Measurements from ENCODE around the gene CCDC93. TPM values are rescaled to one million over a fixed set of nuclear protein-coding genes. Genes with fewer than 3 reads are reported as not detected.

CCDC93 gene
- total RNA-seq, 4 donors from 2014 or later, result 11.6 to 55.6 (median 23.9) TPM

DNA sequence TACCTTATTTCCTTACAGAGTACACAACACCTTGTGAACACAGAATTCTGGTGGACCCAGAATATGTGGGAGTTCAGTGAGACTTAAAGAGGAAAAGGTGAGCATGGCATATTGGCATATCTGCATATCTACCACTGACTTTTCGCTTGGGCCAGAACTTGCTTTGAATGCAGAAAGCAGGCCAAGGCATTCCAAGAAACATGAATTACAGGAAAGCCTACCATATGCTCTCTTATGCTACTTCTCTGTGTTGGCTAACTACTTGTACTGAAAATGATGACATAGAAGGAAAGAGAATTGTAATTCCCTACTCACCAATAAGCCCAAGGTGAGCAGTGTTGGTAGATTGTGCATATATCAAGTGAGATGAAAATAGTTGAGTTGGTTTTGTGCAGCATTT is 31.4 kb upstream of the CCDC93 start:
- no peak overlapping the region for H3K4me3 ChIP-seq
- no peak for DNase-seq (ENCODE audit: low spot score in 2 of 2)

DNA sequence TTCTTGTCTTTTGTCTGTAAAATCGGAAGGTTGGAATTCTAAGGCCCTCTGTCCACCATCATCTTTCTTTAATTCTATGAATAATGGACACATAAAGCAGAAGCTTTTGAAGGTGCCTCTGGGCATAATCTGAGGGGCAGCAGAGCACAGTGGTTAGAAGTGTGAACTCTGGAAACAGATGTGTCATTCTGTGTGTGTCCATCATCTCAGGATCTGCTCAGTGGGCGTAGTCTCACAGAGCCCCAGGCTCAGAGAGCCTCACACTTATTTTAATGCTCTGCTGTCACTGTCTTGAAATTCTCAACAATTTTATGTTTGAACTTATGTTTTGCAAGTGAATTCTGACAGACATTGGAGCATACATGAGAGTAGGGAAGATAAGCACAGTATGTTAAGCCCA is 31.0 kb upstream of the CCDC93 start:
- Histone ChIP-seq H3K4me1 (peaks cover 7% of the 10 kb centered on the region), H3K27me3 (peaks cover 17% of the 10 kb centered on the region), H3K4me3 (no peak overlapping the region), H3K36me3 (no peaks in the 10 kb centered on the region), H3K9me3 (no peaks in the 10 kb centered on the region), H3K27ac (no peak overlapping the region)
- no peak for DNase-seq (ENCODE audit: low spot score in 2 of 2)
- TF ChIP-seq POLR2AphosphoS5 (IDR thresholded peaks at IDR 0.05), result no peak
- 78% methylated on average over 2 of the region's 2 CpGs for WGBS

More for the DNA sequence above, 31.4 kb upstream of the CCDC93 start:
- Histone ChIP-seq H3K36me3 (no peaks in the 10 kb centered on the region), H3K9me3 (no peaks in the 10 kb centered on the region), H3K27ac (no peak overlapping the region), H3K4me1 (peaks cover 7% of the 10 kb centered on the region), H3K27me3 (peaks cover 20% of the 10 kb centered on the region)
- 41% methylated on average over 1 of the region's 1 CpG for WGBS
- TF ChIP-seq EP300 (IDR thresholded peaks at IDR 0.05), result no peak
- no peak for TF ChIP-seq POLR2AphosphoS5 (IDR thresholded peaks at IDR 0.05)
- TF ChIP-seq POLR2A (IDR thresholded peaks at IDR 0.05), result no peak
- TF ChIP-seq, protein P1, sequence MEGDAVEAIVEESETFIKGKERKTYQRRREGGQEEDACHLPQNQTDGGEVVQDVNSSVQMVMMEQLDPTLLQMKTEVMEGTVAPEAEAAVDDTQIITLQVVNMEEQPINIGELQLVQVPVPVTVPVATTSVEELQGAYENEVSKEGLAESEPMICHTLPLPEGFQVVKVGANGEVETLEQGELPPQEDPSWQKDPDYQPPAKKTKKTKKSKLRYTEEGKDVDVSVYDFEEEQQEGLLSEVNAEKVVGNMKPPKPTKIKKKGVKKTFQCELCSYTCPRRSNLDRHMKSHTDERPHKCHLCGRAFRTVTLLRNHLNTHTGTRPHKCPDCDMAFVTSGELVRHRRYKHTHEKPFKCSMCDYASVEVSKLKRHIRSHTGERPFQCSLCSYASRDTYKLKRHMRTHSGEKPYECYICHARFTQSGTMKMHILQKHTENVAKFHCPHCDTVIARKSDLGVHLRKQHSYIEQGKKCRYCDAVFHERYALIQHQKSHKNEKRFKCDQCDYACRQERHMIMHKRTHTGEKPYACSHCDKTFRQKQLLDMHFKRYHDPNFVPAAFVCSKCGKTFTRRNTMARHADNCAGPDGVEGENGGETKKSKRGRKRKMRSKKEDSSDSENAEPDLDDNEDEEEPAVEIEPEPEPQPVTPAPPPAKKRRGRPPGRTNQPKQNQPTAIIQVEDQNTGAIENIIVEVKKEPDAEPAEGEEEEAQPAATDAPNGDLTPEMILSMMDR (IDR thresholded peaks at IDR 0.05), result no peak

DNA sequence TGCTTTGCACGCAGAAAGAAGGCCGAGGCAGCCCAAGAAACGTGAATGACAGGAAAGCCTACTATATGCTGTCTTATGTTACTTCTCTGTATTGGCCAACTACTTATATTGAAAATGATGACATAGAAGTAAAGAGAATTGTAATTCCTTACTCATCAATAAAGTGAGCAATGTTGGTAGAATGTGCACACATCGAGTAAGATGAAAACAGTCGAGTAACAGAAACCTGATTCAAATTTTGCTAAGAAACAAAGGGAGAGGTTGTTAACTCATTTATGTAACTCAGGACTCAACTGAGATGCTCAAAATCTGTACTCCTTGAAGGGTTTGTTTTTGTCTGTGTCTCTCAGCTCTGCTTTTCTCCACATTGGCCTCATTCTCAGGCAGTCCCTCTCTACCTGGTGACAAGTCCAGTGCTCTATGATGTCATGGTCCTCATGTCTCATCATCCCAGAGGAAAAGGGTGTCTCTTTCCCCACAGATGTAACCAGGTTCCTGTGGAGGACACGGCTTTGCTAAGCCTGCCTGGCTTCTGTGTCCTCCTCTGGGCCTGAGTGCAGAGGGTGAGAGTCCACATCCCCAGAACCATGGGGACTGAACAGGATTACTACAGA is 30.3 kb upstream of the CCDC93 start:
- Histone ChIP-seq H3K27me3 (peaks cover 14% of the 10 kb centered on the region), H3K27ac (no peak overlapping the region)

DNA sequence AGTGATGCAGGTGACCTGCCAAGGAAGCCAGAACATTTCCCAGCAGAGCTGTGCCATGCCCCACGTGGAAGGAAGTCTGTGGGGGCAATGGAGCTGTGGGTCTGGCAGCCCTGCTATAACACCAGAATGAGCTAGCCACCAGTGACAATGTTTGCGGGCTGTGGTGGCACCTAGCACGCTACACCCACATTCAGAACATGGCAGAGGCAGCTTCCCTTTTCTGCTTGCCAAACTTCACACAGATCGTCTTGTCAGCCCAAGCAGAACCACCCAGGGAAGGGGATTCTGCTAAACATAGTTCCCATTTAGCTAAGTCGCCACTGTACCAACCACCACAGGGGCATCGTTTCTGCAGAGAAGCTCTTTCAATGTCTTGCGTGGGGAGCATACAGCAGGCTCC is 27.0 kb upstream of the CCDC93 start:
- no CpG with 5 or more reads among the region's 7 CpGs for WGBS
- TF ChIP-seq, protein P1 (IDR thresholded peaks at IDR 0.05), result no peak
- TF ChIP-seq EP300 (IDR thresholded peaks at IDR 0.05), result no peak
- no peak for TF ChIP-seq POLR2AphosphoS5 (IDR thresholded peaks at IDR 0.05)
- no peak for TF ChIP-seq POLR2A (IDR thresholded peaks at IDR 0.05)
- H3K4me1 ChIP-seq, result no peaks in the 10 kb centered on the region
- H3K27me3 ChIP-seq, result peaks cover 21% of the 10 kb centered on the region
- H3K27ac ChIP-seq, result no peak overlapping the region
- H3K9me3 ChIP-seq, result no peaks in the 10 kb centered on the region
- no peak for DNase-seq (ENCODE audit: low spot score in 2 of 2)
- H3K4me3 ChIP-seq, result no peak overlapping the region
- H3K36me3 ChIP-seq, result no peaks in the 10 kb centered on the region

More for the DNA sequence above, 30.3 kb upstream of the CCDC93 start:
- Histone ChIP-seq H3K9me3 (no peaks in the 10 kb centered on the region), H3K36me3 (no peaks in the 10 kb centered on the region), H3K4me1 (peaks cover 7% of the 10 kb centered on the region), H3K4me3 (no peak overlapping the region)
- WGBS, result 81% methylated on average over 6 of the region's 6 CpGs
- TF ChIP-seq POLR2A (IDR thresholded peaks at IDR 0.05) (no peak), POLR2AphosphoS5 (IDR thresholded peaks at IDR 0.05) (no peak), EP300 (IDR thresholded peaks at IDR 0.05) (no peak)
- TF ChIP-seq, protein P1 (IDR thresholded peaks at IDR 0.05), result no peak
- no peak for DNase-seq (ENCODE audit: low spot score in 2 of 2)

DNA sequence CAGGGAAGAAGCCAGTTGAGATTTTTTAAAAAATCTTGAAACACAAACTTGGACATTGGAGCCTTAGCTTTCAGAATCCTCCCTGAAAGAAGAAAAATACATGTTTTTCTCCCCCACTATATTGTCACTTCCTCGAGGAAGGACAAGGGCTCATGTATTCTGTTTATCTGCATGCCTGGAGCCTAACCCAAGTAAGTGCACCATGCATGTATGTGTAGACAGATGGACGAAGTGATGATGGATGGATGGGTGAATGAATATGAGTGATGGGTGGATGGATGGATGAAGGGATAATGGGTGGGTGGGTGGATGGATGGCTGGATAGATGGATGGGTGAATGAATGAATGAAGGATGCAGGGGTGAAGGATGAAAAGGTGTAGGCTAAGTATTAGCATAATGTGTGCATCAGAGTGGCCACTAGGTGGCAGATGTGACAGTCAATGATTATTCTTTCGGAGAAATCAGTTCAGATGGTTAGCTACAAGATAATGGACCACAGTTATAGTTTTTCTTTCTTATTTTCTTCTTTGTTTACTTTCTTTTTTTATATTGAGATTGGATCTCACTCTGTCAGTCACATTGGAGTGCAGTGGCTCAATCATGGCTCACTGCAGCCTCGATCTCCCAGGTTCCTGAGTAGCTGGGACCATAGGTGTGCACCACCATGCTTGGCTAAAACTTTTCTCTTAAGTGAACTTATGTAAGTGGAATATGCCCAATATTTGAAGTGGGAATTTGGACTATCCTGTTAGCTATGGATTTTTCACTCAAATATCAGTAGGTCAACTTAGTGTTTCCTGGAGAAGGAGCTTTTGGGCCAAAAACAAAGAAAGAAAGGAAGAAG is 18.5 kb upstream of the CCDC93 start:
- no peak for TF ChIP-seq POLR2A (IDR thresholded peaks at IDR 0.05)
- TF ChIP-seq, protein P1 (IDR thresholded peaks at IDR 0.05), result peak in 1 of 2 donors; percentile 73
- H3K4me3 ChIP-seq, result no peak overlapping the region
- no peak for DNase-seq (ENCODE audit: low spot score in 2 of 2)
- no peaks in the 10 kb centered on the region for H3K4me1 ChIP-seq
- H3K27me3 ChIP-seq, result peaks cover 16% of the 10 kb centered on the region
- H3K27ac ChIP-seq, result no peak overlapping the region
- H3K9me3 ChIP-seq, result no peaks in the 10 kb centered on the region
- no peaks in the 10 kb centered on the region for H3K36me3 ChIP-seq
- WGBS, result 34% methylated on average over 4 of the region's 4 CpGs
